HG03575 (cell line): Measurements from ENCODE around the gene LDLRAD1.

Experiments used
- ATAC-seq: cut with Tn5 transposase; IDR thresholded peaks from one replicate; pipeline ENCODE4 v1.9.1; 2021; ENCODE audit not compliant: unreplicated experiment, insufficient number of reproducible peaks, low FRiP score; ENCODE audit errors: extremely low read depth

LDLRAD1 gene

DNA sequence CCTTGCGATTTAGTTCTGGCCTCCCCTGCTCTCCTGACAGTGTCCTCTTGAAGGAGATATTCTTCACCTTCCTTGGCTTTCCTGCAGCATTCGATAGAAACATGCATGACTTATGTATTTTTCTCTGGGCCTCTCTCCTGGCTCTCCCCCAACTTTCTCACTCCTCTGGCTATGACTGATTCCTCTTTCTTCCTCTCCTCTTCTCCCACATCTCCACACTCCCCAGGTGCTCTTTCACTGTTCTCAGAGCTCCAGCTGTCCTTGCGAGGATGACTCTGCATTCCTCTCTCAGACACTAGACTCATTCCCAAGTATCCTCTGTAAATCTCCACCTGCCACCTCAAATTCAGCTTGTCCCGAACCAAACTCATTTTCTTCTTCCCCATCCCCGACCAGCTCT, 53.9 kb downstream of the LDLRAD1 start:
- ATAC-seq, result no peak

DNA sequence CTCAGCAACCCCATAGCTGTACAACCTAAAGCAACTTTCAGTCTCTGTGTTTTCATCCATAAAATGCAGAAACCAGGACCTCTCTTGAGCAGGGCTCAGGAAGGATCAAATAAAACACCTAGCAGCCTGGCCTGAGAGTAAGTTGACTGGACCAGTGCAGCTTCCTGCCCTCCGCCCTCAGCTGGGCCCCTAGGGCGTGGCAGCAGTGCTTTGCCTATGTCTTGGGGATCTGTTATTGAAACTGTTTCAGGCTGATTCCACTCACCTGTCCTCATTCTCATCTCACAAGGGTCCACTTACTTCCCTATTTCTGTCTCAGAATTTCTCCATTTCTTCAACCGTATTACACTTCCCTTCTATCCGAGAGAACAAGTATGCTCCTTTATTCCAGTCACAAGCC, 54.5 kb downstream of the LDLRAD1 start:
- ATAC-seq, result peak; percentile 42

DNA sequence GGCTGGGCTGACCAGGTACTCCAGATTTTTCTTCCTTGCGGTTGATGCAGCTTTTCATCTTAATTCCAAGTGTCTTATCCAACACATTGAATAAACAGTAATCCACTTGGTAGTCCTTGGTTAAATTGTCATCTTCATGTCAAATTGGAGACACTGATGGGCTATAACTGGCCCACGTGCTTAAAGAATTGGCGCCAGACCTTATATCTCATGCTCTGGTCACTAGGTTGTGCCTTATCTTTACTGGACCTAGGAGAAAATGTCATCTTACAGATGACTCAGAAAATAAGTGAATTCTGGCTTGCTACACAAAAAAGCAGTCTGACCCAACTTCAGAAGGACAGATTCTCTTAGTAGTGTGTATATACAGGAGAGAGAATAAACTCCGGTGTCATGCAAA, 55.6 kb downstream of the LDLRAD1 start:
- ATAC-seq, result no peak

GRCh38 chr1:53959664-53960250, 58.2 kb downstream of the LDLRAD1 start:
- ATAC-seq, result no peak
